ENCODE data around the gene MIA3.

DNA sequence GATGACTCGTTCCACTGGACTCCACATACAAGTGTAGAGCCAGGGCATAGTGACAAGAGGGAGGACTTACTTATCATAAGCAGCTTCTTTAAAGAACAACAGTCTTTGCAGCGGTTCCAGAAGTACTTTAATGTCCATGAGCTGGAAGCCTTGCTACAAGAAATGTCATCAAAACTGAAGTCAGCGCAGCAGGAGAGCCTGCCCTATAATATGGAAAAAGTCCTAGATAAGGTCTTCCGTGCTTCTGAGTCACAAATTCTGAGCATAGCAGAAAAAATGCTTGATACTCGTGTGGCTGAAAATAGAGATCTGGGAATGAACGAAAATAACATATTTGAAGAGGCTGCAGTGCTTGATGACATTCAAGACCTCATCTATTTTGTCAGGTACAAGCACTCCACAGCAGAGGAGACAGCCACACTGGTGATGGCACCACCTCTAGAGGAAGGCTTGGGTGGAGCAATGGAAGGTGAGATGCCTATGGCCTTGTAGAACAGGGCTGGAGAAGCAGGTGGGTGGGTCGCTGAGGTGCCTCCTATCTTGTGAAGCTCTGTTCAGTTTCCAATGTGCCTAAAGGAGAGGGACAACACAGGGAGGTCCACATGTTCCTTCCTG lies 12.1 kb downstream of the MIA3 start:
- TF ChIP-seq, protein P1, sequence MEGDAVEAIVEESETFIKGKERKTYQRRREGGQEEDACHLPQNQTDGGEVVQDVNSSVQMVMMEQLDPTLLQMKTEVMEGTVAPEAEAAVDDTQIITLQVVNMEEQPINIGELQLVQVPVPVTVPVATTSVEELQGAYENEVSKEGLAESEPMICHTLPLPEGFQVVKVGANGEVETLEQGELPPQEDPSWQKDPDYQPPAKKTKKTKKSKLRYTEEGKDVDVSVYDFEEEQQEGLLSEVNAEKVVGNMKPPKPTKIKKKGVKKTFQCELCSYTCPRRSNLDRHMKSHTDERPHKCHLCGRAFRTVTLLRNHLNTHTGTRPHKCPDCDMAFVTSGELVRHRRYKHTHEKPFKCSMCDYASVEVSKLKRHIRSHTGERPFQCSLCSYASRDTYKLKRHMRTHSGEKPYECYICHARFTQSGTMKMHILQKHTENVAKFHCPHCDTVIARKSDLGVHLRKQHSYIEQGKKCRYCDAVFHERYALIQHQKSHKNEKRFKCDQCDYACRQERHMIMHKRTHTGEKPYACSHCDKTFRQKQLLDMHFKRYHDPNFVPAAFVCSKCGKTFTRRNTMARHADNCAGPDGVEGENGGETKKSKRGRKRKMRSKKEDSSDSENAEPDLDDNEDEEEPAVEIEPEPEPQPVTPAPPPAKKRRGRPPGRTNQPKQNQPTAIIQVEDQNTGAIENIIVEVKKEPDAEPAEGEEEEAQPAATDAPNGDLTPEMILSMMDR (IDR thresholded peaks at IDR 0.05), result no peak
- TF ChIP-seq POLR2A (IDR thresholded peaks at IDR 0.05), result no peak
